AG04450 (cell line): ENCODE results near the gene F8A3. TPM values are rescaled to one million over a fixed set of nuclear protein-coding genes. Genes with fewer than 3 reads are reported as not detected.
"Not testable (repeated sequence)": the region's sequence is repeated elsewhere in the genome, so short reads cannot be mapped to it uniquely, and the experiment has no call there.

Experiments used
- CTCF ChIA-PET: fragments of 300-600, 350-600 bp; formaldehyde crosslinking; extraction: SDS; loops from one replicate; lab custom pipeline; 2022; ENCODE audit warnings: antibody characterized with exemption, inconsistent platforms; lab: Charles Lee
- POLR2A ChIA-PET: fragments of 350-600 bp; formaldehyde crosslinking; extraction: SDS; loops from one replicate; lab custom pipeline; 2021; ENCODE audit warnings: antibody characterized with exemption, inconsistent platforms; lab: Yijun Ruan, JAX
- DNase-seq: peaks from one replicate; pipeline ENCODE4 v3.0.0-alpha.2; 2011; ENCODE audit warnings: low read depth, low spot score
- H3K27ac ChIP-seq: one replicate; pipeline ENCODE4 v1.5.1; 2012; ENCODE audit warnings: low read depth, low read length, control low read depth
- H3K27me3 ChIP-seq: one replicate; pipeline ENCODE4 v1.6.0; 2012; ENCODE audit warnings: low read length; ENCODE audit not compliant: control insufficient read depth, insufficient read depth
- H3K4me3 ChIP-seq: 2 replicates; pipeline ENCODE4 v1.5.1; 2011; ENCODE audit warnings: mild to moderate bottlenecking, low read depth, low read length, control low read depth
- H3K9me3 ChIP-seq: 2 replicates; pipeline ENCODE4 v1.5.1; 2012; ENCODE audit warnings: low read length; ENCODE audit not compliant: control insufficient read depth, insufficient read depth
- polyA minus RNA-seq: library from RNA; depleted of rRNA, polyadenylated mRNA; stranded (reverse); fragments of >200 nt; gene quantifications from 2 replicates; pipeline ENCODE4 v1.2.3, GENCODE V29; 2011; rRNA and poly(A)+ RNA removed
- polyA plus RNA-seq: library from polyadenylated mRNA; depleted of rRNA; stranded (reverse); fragments of >200 nt; gene quantifications from 2 replicates; pipeline ENCODE4 v1.2.3, GENCODE V29; 2011; rRNA removed
- TF ChIP-seq, protein P1 (sequence below): IDR thresholded peaks from 2 replicates; pipeline ENCODE4 v1.5.1; 2011; ENCODE audit warnings: low read depth, low read length, control low read depth, inconsistent platforms

The F8A3 gene
- polyA plus RNA-seq (3.9 and 6.5 TPM in 2 replicates), polyA minus RNA-seq (4.2 and 4.6 TPM in 2 replicates)

DNA sequence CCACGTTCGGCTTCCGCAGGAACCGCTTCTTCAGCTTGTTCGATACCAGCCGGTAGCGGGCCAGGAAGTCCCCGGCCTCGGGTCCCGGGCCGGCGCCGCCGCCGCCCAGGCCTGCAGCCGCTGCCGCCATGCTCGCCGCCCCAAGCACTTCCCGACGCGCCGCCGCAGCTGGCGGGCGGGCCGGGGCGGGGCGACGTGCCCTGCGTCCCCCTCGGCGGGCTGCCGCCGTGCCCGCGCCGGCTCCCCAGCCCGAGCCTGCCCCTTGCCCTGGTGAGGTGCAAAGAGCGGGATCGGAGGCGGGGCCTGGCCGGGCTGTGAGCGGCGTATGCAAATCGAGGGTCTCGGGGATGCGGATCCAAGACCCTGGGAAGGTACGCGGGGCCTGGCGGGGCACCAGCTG is at the start of gene F8A3:
F8A3 (minus strand) TSS at position 150 of the 400 bp plus-strand sequence; CDS start at position 130, 20 bp downstream.
- H3K4me3 ChIP-seq, H3K27me3 ChIP-seq, CTCF ChIA-PET, H3K9me3 ChIP-seq, DNase-seq, H3K27ac ChIP-seq, POLR2A ChIA-PET: not testable (repeated sequence)

DNA sequence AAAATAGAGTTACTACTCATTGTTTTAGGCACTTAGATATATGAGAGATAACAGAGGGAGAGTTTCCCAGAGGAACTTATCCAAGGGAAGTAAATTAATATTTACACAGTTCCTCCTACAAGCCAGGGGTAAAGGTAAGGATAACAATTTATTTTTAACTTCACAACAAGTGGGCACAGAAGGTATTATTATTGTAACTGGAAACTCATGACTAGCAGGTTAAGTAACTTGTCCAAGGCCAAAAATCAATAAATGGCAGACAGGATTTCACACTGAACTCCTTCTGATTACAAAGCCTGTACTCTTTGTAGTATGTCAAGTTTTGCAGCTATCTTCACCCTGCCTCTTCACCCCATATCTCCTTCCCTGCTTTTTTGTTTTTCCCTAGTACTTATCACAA is 46.9 kb upstream of the F8A3 start:
- CTCF ChIA-PET = no interaction called here

DNA sequence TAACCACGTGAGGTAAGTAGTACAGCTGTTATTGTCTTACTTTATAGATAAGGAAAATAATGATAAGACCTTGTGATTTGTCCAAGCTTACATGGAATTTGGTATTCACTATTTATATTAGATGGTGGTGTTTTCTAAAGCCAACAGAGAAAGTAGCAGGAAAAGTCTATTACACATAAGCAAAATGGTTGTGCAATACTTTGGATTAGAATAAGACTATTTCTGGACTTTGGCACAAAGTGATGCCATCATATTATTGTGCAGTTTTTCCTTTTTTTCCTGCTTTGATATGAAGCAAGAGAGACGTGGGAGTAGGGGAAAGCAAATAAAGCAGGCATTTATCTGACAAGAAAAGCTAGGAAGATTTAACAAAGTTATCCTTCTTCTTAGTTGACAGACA is 36.7 kb upstream of the F8A3 start:
- H3K27me3 ChIP-seq, CTCF ChIA-PET, H3K9me3 ChIP-seq, DNase-seq, H3K27ac ChIP-seq, H3K4me3 ChIP-seq, POLR2A ChIA-PET: not testable (repeated sequence)

More for the DNA sequence above, 46.9 kb upstream of the F8A3 start:
- no peak for DNase-seq
- no peaks in the 10 kb centered on the region for H3K27me3 ChIP-seq
- no peak overlapping the region for H3K27ac ChIP-seq
- H3K4me3 ChIP-seq = no peak overlapping the region
- TF ChIP-seq, protein P1, sequence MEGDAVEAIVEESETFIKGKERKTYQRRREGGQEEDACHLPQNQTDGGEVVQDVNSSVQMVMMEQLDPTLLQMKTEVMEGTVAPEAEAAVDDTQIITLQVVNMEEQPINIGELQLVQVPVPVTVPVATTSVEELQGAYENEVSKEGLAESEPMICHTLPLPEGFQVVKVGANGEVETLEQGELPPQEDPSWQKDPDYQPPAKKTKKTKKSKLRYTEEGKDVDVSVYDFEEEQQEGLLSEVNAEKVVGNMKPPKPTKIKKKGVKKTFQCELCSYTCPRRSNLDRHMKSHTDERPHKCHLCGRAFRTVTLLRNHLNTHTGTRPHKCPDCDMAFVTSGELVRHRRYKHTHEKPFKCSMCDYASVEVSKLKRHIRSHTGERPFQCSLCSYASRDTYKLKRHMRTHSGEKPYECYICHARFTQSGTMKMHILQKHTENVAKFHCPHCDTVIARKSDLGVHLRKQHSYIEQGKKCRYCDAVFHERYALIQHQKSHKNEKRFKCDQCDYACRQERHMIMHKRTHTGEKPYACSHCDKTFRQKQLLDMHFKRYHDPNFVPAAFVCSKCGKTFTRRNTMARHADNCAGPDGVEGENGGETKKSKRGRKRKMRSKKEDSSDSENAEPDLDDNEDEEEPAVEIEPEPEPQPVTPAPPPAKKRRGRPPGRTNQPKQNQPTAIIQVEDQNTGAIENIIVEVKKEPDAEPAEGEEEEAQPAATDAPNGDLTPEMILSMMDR = no peak
- POLR2A ChIA-PET = no interaction called here
- no peaks in the 10 kb centered on the region for H3K9me3 ChIP-seq

DNA sequence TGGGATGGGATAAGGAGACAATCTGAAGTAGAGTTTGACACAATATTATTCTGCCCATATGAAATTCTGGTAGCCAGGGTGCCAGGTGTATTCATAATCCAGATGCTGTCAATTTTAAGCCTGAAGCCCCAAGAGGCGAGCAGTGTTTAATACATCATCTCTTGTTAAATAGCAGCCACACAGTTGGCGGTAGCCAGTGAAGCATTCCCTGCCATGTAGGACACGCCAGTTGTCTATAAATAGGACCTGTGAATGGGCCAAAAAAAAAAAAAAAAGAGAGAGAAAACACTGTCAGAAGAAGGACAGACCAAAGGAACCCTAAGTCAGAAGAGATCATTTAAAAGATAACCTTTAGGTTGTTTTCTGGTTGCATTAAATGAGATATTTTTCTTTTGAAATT is 33.0 kb upstream of the F8A3 start:
- DNase-seq, CTCF ChIA-PET, H3K27me3 ChIP-seq, H3K27ac ChIP-seq, POLR2A ChIA-PET, H3K4me3 ChIP-seq, H3K9me3 ChIP-seq: not testable (repeated sequence)

DNA sequence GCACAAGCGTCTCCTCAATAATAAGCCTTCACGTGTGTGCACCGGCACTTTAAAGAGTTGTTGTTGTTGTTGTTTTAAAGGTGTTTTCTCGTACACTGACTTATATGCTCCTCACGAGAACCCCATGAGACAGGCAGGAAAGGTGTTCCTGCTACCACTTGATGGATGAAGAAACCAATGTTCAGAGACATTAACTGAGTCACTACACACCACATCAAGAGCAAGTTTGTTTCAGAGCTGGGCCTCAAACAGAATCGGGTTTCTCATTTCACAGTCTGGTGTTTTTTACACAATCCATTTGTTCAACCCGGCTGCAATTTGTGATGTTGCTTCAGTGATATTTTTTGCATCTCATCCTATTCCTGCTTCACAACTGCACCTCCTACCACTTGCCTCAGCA is 18.7 kb upstream of the F8A3 start:
- H3K27ac ChIP-seq, CTCF ChIA-PET, H3K27me3 ChIP-seq, DNase-seq, H3K9me3 ChIP-seq, H3K4me3 ChIP-seq, POLR2A ChIA-PET: not testable (repeated sequence)

DNA sequence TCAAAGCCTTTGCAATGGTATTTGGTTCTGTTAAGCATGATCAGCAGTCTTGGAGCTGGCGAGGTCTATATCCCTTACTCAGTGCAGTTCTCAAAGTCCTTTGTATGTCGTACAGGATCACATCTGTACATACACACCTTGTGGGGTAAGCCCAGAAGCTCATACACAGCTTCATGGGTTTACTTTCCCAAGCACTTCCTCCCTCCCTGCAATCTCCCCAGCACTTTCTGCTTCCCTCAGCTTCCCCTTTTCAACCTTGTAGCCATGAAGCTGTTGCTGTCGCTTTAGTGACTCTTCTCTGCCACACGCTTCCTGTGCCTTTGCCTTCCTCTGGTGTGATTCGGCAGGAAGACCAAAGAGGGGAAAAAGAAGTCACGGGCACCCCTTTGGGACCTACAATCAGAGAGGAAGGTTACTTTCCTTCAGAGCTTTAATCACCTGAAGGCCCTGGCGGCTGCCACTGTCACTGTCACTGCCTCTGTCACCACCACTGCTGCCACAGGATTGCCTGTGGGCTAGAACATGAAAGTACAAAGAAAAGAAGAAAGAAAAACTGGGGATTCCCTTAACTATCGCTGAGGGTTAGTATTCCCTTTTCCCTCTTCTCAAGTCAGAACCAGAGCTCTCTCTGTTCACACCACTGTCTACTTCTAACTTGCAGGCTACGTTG is 8.0 kb upstream of the F8A3 start:
- H3K27ac ChIP-seq, DNase-seq, H3K27me3 ChIP-seq, POLR2A ChIA-PET, H3K9me3 ChIP-seq, CTCF ChIA-PET, H3K4me3 ChIP-seq: not testable (repeated sequence)

DNA sequence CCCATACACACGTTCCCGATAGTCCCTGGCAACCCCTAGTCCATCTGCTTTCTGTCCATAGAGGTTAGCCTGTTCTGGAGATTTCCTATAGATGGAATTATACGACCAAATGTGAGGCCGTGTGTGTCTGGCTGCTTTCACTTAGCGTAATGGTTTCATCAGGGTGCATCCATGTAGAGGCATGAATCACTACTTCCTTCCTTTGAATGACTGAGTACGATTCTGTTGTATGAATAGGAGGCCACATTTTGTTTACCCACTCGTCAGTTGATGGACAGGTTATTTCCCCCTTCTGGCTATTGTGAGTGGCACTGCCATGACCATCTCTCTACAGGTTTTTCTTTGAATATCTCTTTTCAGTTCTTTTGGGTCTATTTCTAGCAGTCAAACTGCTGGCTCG is 2.1 kb upstream of the F8A3 start:
- POLR2A ChIA-PET, H3K9me3 ChIP-seq, CTCF ChIA-PET, H3K4me3 ChIP-seq, H3K27me3 ChIP-seq, H3K27ac ChIP-seq, DNase-seq: not testable (repeated sequence)

DNA sequence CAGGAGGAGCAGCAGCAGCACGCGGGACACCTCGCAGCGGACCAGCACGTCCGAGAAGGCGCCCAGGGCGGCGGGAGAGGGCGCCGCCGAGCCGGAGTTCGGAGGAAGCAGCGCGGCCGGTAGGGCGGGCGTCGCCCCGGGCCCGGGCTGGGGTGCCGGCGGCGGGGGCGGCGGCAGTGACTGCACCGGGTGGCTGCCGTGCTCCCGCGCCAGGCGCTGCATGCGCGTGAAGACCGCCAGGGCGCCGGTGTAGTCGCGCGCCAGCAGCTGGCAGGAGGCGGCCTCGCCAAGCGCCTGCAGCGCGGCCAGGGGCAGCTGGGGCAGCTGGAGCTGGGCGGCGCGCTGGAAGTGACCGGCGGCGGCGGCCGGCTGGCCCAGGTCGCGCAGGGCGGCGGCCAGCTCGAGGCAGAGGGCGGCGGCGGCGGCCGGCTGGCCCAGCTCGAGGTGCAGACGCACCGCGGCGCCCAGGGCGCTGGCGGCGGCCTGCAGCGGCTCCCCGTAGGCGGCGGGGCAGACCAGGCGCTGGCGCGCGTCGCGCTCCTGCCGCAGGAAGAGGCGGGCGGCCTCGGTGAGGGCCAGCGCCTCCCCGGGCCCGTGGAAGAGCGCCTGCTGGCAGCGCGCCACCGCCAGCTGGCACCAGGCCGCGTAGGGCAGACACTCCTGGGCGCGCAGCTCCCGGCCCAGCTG is 516 bp downstream of the F8A3 start:
- DNase-seq, H3K9me3 ChIP-seq, H3K4me3 ChIP-seq, CTCF ChIA-PET, H3K27ac ChIP-seq, H3K27me3 ChIP-seq, POLR2A ChIA-PET: not testable (repeated sequence)
